Gastroesophageal sphincter (tissue), 3 donors: ENCODE data around the gene FDX1.
"Not testable (repeated sequence)": the region's sequence is repeated elsewhere in the genome, so short reads cannot be mapped to it uniquely, and the experiment has no call there.

Experiments used
- EP300 ChIP-seq: sonication (generic); formaldehyde crosslinking; IDR thresholded peaks from one replicate; pipeline ENCODE4 v1.6.1; 2017; ENCODE audit warnings: antibody characterized with exemption, mild to moderate bottlenecking
- POLR2AphosphoS5 ChIP-seq: sonication (generic); formaldehyde crosslinking; IDR thresholded peaks from one replicate; pipeline ENCODE4 v1.6.1; 2017; ENCODE audit warnings: antibody characterized with exemption
- TF ChIP-seq, protein P1 (sequence below), 4 experiments: fragments of 200-600 bp in 2 of 4; fragments of 450-650 bp in 2 of 4; sonication (generic) in 1 of 4; IDR thresholded peaks; one replicate each; pipeline ENCODE4 v1.5.1; 2017 to 2019; ENCODE audit warnings: antibody characterized with exemption in 4 of 4, mild to moderate bottlenecking in 2 of 4, moderate library complexity in 2 of 4

DNA sequence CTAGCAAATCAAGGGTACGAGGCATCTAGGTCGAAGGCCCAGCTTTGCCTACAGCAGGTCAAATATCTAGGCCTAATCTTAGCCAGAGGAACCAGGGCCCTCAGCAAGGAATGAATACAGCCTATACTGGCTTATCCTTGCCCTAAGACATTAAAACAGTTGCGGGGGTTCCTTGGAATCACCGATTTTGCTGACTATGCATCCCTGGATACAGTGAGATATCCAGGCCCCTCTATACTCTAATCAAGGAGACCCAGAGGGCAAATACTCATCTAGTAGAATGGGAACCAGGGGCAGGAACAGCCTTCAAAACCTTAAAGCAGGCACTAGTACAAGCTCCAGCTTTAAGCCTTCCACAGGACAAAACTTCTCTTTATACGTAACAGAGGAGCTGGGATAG is 26.2 kb upstream of the FDX1 start:
- TF ChIP-seq POLR2AphosphoS5, EP300: not testable (repeated sequence)
- TF ChIP-seq, protein P1, sequence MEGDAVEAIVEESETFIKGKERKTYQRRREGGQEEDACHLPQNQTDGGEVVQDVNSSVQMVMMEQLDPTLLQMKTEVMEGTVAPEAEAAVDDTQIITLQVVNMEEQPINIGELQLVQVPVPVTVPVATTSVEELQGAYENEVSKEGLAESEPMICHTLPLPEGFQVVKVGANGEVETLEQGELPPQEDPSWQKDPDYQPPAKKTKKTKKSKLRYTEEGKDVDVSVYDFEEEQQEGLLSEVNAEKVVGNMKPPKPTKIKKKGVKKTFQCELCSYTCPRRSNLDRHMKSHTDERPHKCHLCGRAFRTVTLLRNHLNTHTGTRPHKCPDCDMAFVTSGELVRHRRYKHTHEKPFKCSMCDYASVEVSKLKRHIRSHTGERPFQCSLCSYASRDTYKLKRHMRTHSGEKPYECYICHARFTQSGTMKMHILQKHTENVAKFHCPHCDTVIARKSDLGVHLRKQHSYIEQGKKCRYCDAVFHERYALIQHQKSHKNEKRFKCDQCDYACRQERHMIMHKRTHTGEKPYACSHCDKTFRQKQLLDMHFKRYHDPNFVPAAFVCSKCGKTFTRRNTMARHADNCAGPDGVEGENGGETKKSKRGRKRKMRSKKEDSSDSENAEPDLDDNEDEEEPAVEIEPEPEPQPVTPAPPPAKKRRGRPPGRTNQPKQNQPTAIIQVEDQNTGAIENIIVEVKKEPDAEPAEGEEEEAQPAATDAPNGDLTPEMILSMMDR (IDR thresholded peaks at IDR 0.05), result not testable (repeated sequence)
